Stimulated activated naive B cell treated with anti-CD40 and anti-IgM and Interleukin-4, amounts not matched to agents 10 μg/mL and 1 μg/mL and 100 μg/mL, for 72 hours (primary cell): Measurements from ENCODE around the gene SPANXD.
"Not testable (repeated sequence)": the region's sequence is repeated elsewhere in the genome, so short reads cannot be mapped to it uniquely, and the experiment has no call there.

Experiments used
- ATAC-seq, 2 donors: fragments of 150-1000 bp; cut with Tn5 transposase; replicated peaks; 2 replicates each; pipeline ENCODE4 v1.10.0; 2021; ENCODE audit warnings: moderate library complexity in 1 of 2
- DNase-seq: peaks from one replicate; pipeline ENCODE4 v3.0.0; 2021
- H3K27ac Mint-ChIP-seq: one replicate; pipeline ENCODE4 v1.8.0; 2022; ENCODE audit warnings: mild to moderate bottlenecking, mixed read lengths
- H3K27me3 Mint-ChIP-seq, 2 donors: one replicate each; pipeline ENCODE4 v1.8.0; 2022; ENCODE audit warnings: mixed read lengths in 2 of 2
- H3K36me3 Mint-ChIP-seq, 2 donors: one replicate each; pipeline ENCODE4 v1.8.0; 2022; ENCODE audit warnings: mixed read lengths in 2 of 2, mild to moderate bottlenecking in 1 of 2
- H3K4me1 Mint-ChIP-seq, 2 donors: one replicate each; pipeline ENCODE4 v1.8.0; 2022; ENCODE audit warnings: mixed read lengths in 2 of 2, mild to moderate bottlenecking in 1 of 2
- H3K4me3 Mint-ChIP-seq, 2 donors: one replicate each; pipeline ENCODE4 v1.8.0; 2022; ENCODE audit warnings: mild to moderate bottlenecking in 2 of 2, mixed read lengths in 2 of 2, moderate library complexity in 1 of 2
- H3K9me3 Mint-ChIP-seq, 2 donors: one replicate each; pipeline ENCODE4 v1.8.0; 2022; ENCODE audit warnings: mixed read lengths in 2 of 2, mild to moderate bottlenecking in 1 of 2

SPANXD gene

GRCh38 chrX:141698639-141699038 is at the start of gene SPANXD:
TSS of gene SPANXD (minus strand) at chrX:141698739. CDS start at chrX:141698405, 334 bp downstream.
- not testable (repeated sequence) for H3K36me3 Mint-ChIP-seq, H3K27me3 Mint-ChIP-seq, H3K4me3 Mint-ChIP-seq, H3K27ac Mint-ChIP-seq, H3K4me1 Mint-ChIP-seq, ATAC-seq, H3K9me3 Mint-ChIP-seq, DNase-seq

GRCh38 chrX:141742666-141743065 is 44.1 kb upstream of the SPANXD start:
- no peak overlapping the region for H3K4me3 Mint-ChIP-seq
- H3K9me3 Mint-ChIP-seq: peaks cover 2 to 5% of the 10 kb centered on the region in 2 donors
- no peak overlapping the region for H3K27ac Mint-ChIP-seq
- H3K27me3 Mint-ChIP-seq: no peaks in the 10 kb centered on the region
- ATAC-seq (no peak), DNase-seq (no peak)
- H3K4me1 Mint-ChIP-seq: no peaks in the 10 kb centered on the region
- H3K36me3 Mint-ChIP-seq: no peaks in the 10 kb centered on the region

GRCh38 chrX:141736656-141737055 is 38.1 kb upstream of the SPANXD start:
- Mint-ChIP-seq H3K27me3 (no peaks in the 10 kb centered on the region), H3K36me3 (no peaks in the 10 kb centered on the region), H3K4me3 (no peak overlapping the region), H3K9me3 (peaks cover 0 to 1% of the 10 kb centered on the region in 2 donors), H3K4me1 (no peaks in the 10 kb centered on the region), H3K27ac (no peak overlapping the region)
- no peak for ATAC-seq
- no peak for DNase-seq

GRCh38 chrX:141733371-141733770 is 34.8 kb upstream of the SPANXD start:
- H3K4me3 Mint-ChIP-seq: no peak overlapping the region
- DNase-seq: no peak
- H3K27me3 Mint-ChIP-seq: no peaks in the 10 kb centered on the region
- no peaks in the 10 kb centered on the region for H3K36me3 Mint-ChIP-seq
- no peaks in the 10 kb centered on the region for H3K4me1 Mint-ChIP-seq
- ATAC-seq: no peak
- no peak overlapping the region for H3K27ac Mint-ChIP-seq
- H3K9me3 Mint-ChIP-seq: peaks cover 0 to 1% of the 10 kb centered on the region in 2 donors

GRCh38 chrX:141732031-141732430 is 33.5 kb upstream of the SPANXD start:
- H3K9me3 Mint-ChIP-seq: peaks cover 1 to 4% of the 10 kb centered on the region in 2 donors
- no peak for DNase-seq
- no peaks in the 10 kb centered on the region for H3K27me3 Mint-ChIP-seq
- H3K4me1 Mint-ChIP-seq: no peaks in the 10 kb centered on the region
- H3K27ac Mint-ChIP-seq: no peak overlapping the region
- ATAC-seq: no peak
- no peak overlapping the region for H3K4me3 Mint-ChIP-seq
- H3K36me3 Mint-ChIP-seq: no peaks in the 10 kb centered on the region

- Mint-ChIP-seq H3K4me3 (no peak overlapping the region), H3K27me3 (no peaks in the 10 kb centered on the region), H3K9me3 (peaks cover 0 to 8% of the 10 kb centered on the region in 2 donors), H3K27ac (no peak overlapping the region), H3K36me3 (no peaks in the 10 kb centered on the region), H3K4me1 (no peaks in the 10 kb centered on the region)
- no peak for DNase-seq
- no peak for ATAC-seq
Observed at GRCh38 chrX:141724186-141724585, 25.6 kb upstream of the SPANXD start.

GRCh38 chrX:141714680-141715079 is 16.1 kb upstream of the SPANXD start:
- Mint-ChIP-seq H3K27ac (no peak overlapping the region), H3K4me3 (no peak overlapping the region), H3K36me3 (no peaks in the 10 kb centered on the region), H3K27me3 (no peaks in the 10 kb centered on the region), H3K9me3 (peaks cover 0 to 2% of the 10 kb centered on the region in 2 donors), H3K4me1 (no peaks in the 10 kb centered on the region)
- no peak for DNase-seq
- ATAC-seq: no peak

GRCh38 chrX:141701072-141701471 is 2.5 kb upstream of the SPANXD start:
- H3K36me3 Mint-ChIP-seq: no peaks in the 10 kb centered on the region
- no peaks in the 10 kb centered on the region for H3K27me3 Mint-ChIP-seq
- no peak overlapping the region for H3K4me3 Mint-ChIP-seq
- no peak overlapping the region for H3K27ac Mint-ChIP-seq
- DNase-seq (no peak), ATAC-seq (no peak)
- H3K9me3 Mint-ChIP-seq: peaks cover 1 to 4% of the 10 kb centered on the region in 2 donors
- H3K4me1 Mint-ChIP-seq: no peaks in the 10 kb centered on the region

- ATAC-seq (no peak), DNase-seq (no peak)
- Mint-ChIP-seq H3K9me3 (peaks cover 0 to 2% of the 10 kb centered on the region in 2 donors), H3K4me1 (no peaks in the 10 kb centered on the region), H3K27ac (no peak overlapping the region), H3K27me3 (no peaks in the 10 kb centered on the region), H3K36me3 (no peaks in the 10 kb centered on the region), H3K4me3 (no peak overlapping the region)
Observed at GRCh38 chrX:141673946-141674345, 24.6 kb downstream of the SPANXD start.

GRCh38 chrX:141669689-141670088 is 28.9 kb downstream of the SPANXD start:
- ATAC-seq: no peak
- H3K4me1 Mint-ChIP-seq: no peaks in the 10 kb centered on the region

GRCh38 chrX:141668371-141668770 is 30.2 kb downstream of the SPANXD start:
- no peaks in the 10 kb centered on the region for H3K27me3 Mint-ChIP-seq
- ATAC-seq (no peak), DNase-seq (no peak)
- H3K36me3 Mint-ChIP-seq: no peaks in the 10 kb centered on the region
- no peaks in the 10 kb centered on the region for H3K9me3 Mint-ChIP-seq
- no peak overlapping the region for H3K4me3 Mint-ChIP-seq
- no peaks in the 10 kb centered on the region for H3K4me1 Mint-ChIP-seq
- H3K27ac Mint-ChIP-seq: no peak overlapping the region

More at GRCh38 chrX:141669689-141670088, 28.9 kb downstream of the SPANXD start:
- Mint-ChIP-seq H3K4me3 (no peak overlapping the region), H3K9me3 (no peaks in the 10 kb centered on the region), H3K36me3 (no peaks in the 10 kb centered on the region), H3K27me3 (no peaks in the 10 kb centered on the region), H3K27ac (no peak overlapping the region)
- no peak for DNase-seq

- no peak overlapping the region for H3K27ac Mint-ChIP-seq
- no peaks in the 10 kb centered on the region for H3K27me3 Mint-ChIP-seq
- no peaks in the 10 kb centered on the region for H3K4me1 Mint-ChIP-seq
- ATAC-seq (no peak), DNase-seq (no peak)
- no peaks in the 10 kb centered on the region for H3K36me3 Mint-ChIP-seq
- peaks cover 0 to 2% of the 10 kb centered on the region in 2 donors for H3K9me3 Mint-ChIP-seq
- H3K4me3 Mint-ChIP-seq: no peak overlapping the region
Observed at GRCh38 chrX:141662781-141663180, 35.8 kb downstream of the SPANXD start.

GRCh38 chrX:141652286-141652685 is 46.3 kb downstream of the SPANXD start:
- Mint-ChIP-seq H3K36me3 (no peaks in the 10 kb centered on the region), H3K4me3 (no peak overlapping the region), H3K9me3 (no peaks in the 10 kb centered on the region), H3K4me1 (no peaks in the 10 kb centered on the region), H3K27ac (no peak overlapping the region), H3K27me3 (no peaks in the 10 kb centered on the region)
- DNase-seq (no peak), ATAC-seq (no peak)
